ENCODE measurements around the gene EXOC7.

Gene EXOC7

GRCh38 chr17:76115138-76115754 lies 11.7 kb upstream of the EXOC7 start:
- no peak for DNase-seq (ENCODE audit: low spot score)
- no peak for TF ChIP-seq CTCF (IDR thresholded peaks at IDR 0.05; ENCODE audit: extremely low read depth, missing control alignments)

- DNase-seq (ENCODE audit: low spot score): no peak
- TF ChIP-seq CTCF (IDR thresholded peaks at IDR 0.05; ENCODE audit: extremely low read depth, missing control alignments): no peak
These were observed 8.4 kb upstream of the EXOC7 start for GRCh38 chr17:76111956-76112355.

- no peak for DNase-seq (ENCODE audit: low spot score)
- TF ChIP-seq CTCF (IDR thresholded peaks at IDR 0.05; ENCODE audit: extremely low read depth, missing control alignments): no peak
These were observed 3.9 kb upstream of the EXOC7 start for GRCh38 chr17:76107509-76107908.

- DNase-seq (ENCODE audit: low spot score): no peak
- no peak for TF ChIP-seq CTCF (IDR thresholded peaks at IDR 0.05; ENCODE audit: extremely low read depth, missing control alignments)
These were observed 3.1 kb upstream of the EXOC7 start for GRCh38 chr17:76106703-76107102.

GRCh38 chr17:76104896-76105231 lies 1.3 kb upstream of the EXOC7 start:
- no peak for DNase-seq (ENCODE audit: low spot score)
- TF ChIP-seq CTCF (IDR thresholded peaks at IDR 0.05; ENCODE audit: extremely low read depth, missing control alignments): no peak

- no peak for DNase-seq (ENCODE audit: low spot score)
- no peak for TF ChIP-seq CTCF (IDR thresholded peaks at IDR 0.05; ENCODE audit: extremely low read depth, missing control alignments)
These were observed 731 bp upstream of the EXOC7 start for GRCh38 chr17:76104140-76104895.

- no peak for TF ChIP-seq CTCF (IDR thresholded peaks at IDR 0.05; ENCODE audit: extremely low read depth, missing control alignments)
- DNase-seq (ENCODE audit: low spot score): no peak
These were observed 678 bp downstream of the EXOC7 start for GRCh38 chr17:76102944-76103273.

Data from GM20000 (cell line).